DND-41 (cell line): Measurements from ENCODE around the gene PPP2R2B.

ENCODE experiments used
- EZH2 ChIP-seq: IDR thresholded peaks from 3 replicates; pipeline ENCODE4 v1.6.1; 2012; ENCODE audit warnings: borderline replicate concordance, low read depth, mild to moderate bottlenecking, moderate library complexity, low read length, inconsistent platforms; ENCODE audit not compliant: severe bottlenecking
- TF ChIP-seq, protein P1 (sequence below): IDR thresholded peaks from 2 replicates; pipeline ENCODE4 v1.5.1; 2012; ENCODE audit warnings: borderline replicate concordance, low read length, moderate library complexity, mild to moderate bottlenecking; ENCODE audit not compliant: poor library complexity, severe bottlenecking; ENCODE audit errors: extremely low read depth

DNA sequence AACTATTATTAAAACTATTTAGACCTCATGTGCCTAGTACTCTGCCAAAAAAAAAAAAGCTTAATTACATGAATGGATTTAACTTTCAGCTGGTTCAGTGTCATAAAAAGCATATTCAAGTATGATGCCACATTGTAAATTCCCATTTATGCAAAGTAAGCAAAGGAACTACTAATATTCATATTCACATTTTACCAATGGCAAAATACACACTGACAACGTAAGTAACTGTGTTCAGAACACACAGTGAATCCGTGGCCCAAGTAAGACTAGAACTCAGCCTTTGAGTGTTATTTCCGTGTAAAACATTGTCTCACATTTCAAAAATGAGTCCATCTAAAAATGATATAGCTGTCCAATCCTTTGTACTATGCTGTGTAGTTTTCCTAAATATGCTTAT lies 56.8 kb downstream of the PPP2R2B start:
- TF ChIP-seq, protein P1, sequence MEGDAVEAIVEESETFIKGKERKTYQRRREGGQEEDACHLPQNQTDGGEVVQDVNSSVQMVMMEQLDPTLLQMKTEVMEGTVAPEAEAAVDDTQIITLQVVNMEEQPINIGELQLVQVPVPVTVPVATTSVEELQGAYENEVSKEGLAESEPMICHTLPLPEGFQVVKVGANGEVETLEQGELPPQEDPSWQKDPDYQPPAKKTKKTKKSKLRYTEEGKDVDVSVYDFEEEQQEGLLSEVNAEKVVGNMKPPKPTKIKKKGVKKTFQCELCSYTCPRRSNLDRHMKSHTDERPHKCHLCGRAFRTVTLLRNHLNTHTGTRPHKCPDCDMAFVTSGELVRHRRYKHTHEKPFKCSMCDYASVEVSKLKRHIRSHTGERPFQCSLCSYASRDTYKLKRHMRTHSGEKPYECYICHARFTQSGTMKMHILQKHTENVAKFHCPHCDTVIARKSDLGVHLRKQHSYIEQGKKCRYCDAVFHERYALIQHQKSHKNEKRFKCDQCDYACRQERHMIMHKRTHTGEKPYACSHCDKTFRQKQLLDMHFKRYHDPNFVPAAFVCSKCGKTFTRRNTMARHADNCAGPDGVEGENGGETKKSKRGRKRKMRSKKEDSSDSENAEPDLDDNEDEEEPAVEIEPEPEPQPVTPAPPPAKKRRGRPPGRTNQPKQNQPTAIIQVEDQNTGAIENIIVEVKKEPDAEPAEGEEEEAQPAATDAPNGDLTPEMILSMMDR: no peak
- TF ChIP-seq EZH2: no peak
